ENCODE measurements around the gene NCEH1.
"Not testable (repeated sequence)": the region's sequence is repeated elsewhere in the genome, so short reads cannot be mapped to it uniquely, and the experiment has no call there.

NCEH1 gene

DNA sequence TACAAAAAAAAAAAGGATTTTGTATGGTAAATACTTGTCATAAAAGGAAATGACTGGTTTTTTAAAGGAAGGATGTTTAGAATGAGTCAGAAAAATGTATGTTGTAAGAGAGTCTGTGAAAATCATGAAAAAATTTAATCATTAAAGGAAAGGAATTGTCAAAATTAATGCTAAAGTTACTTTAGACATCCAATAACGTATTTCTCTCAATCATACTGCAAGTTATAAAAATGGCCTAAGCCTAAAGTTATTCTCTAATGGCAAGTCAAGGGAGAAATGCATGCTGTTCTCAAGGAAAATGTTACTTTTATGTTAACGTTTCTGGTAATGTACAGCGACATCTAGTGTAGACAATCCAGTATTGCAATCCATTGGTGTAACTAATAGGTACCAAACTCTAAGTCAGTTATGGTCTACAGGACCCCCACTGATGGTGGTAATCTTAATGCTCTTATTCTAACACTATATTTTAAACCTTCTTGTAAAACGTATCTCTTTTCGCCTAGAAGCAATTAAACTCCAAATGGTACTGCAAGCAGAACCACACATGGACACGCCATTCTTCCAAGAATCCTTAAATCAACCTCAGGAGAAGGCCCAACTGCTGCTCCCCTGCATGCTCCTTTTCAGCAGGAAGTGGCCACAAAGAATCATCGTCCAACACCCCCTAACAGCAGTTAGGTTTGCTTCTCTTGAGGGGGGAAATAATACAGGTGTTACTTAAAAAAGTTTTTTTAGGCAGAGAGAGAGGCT is 35.2 kb downstream of the NCEH1 start:
- peak; percentile 68 for DNase-seq

DNA sequence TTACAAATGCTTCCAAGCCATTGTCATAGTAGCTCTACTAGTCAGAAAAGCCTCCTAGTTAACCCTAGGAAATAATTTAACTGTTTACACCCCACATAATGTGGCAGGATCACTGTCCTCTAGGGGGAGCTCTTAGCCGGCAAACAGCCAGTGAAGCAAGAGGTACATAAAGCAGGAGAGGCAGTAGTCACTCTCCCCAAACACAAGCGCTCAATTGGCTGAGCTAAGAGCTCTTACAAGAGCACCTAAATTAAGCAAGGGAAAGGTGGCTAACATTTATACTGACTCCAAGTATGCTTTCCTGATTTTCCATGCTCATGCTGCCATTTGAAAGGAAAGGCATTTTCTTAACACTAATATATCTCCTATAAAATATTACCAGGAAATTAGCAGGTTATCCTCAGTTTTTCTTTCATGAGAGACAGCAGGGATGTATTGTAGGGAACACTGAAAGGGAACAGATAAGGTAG is 37.6 kb downstream of the NCEH1 start:
- DNase-seq: peak; percentile 78

DNA sequence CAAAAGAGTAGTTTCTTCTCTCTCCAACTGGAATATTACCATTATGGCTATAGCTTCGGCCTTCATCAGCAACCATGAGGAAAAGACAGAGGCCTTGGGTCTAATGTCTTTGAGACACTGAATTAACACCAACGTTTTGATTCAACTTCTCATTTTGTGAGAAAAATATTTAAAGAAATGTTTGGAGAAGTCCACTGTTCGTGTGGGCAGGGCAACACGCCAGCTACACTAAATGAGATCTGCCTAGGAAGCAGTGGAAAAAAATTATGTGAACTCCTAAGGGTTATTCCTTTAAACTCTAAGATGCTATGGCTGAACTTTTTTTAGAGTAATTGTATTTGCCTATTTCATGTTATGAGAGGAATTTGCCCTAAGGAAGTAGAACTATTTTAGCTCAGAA is 41.8 kb downstream of the NCEH1 start:
- DNase-seq: no peak

DNA sequence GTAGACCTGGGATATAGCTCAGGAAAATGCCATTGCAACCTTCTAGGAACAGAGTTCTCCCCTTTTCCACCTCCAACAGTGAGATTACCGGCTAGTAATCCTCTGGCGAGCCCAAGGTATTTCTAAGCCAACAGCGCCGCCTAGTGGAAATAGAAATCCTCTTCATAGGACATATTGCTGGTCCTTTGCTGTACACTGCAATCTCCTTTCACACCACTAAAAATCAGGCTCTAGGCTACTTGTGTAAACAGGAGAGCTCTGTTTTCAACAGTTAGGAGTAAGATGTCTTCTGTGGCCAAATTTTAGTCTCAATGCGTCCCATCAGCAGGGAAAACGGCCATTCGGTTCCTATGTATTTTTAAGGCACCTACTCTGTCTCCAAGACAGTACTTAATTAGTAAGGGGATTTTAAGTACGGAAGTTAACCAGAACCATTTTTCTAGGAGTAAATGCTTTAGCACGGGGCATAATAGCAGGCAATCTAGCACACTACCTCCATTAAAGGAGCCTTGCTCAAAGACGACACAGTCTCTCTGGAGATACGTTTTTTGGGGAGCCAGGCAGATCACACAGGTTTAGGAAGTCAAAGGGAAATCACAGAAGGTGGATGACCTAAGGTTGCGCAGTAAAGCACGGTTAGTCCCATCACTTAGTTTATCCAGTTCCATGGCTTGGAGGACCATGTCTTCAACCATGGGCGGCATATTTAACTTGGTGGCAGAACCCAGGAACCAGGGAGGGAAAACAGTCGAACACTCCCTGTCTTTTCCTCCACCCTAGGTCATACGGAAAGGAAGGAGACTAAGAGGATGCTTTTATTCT is 43.8 kb downstream of the NCEH1 start:
- peak; percentile 82 for DNase-seq

DNA sequence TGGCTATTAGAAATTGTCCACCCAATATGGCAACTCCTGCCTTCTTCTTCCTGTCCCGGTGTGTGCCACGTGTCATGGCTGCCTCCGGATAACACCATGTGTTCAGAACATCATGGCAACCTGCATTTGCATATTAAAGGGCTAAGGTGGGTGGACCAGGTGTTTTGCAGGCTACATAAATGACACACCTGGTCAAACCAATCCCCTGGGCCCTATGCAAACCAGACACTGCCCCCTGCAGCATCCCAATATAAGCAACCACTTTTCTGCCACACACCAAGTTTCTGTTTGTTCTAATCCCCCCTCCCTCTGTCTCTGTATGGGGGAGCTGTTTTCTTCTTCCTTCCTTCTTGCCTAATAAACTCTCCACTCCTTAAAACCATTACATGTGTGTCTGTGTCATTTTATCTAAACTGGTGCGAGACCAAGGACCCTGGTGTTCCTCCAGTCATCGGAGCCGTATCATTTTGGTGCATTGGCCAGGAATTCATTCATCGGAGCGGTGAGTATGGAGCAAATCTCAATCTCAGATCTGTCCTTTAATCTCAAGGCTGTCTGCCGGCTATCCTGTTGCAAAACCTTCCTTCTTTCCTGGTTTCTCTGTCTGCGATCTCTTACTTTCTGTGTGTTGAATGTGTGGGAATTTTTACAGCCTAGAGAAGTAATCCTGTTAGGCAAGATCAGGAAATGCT is 44.5 kb downstream of the NCEH1 start:
- no peak for DNase-seq

DNA sequence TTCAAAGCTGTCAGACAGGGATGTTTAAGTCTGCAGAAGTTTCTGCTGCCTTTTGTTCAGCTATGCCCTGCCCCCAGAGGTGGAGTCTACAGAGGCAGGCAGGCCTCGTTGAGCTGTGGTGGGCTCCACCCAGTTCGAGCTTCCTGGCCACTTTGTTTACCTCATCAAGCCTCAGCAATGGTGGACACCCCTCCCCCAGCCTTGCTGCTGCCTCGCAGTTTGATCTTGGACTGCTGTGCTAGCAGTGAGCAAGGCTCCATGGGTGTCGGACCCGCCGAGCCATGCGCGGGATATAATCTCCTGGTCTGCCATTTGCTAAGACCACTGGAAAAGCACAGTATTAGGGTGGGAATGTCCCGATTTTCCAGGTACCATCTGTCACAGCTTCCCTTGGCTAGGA is 45.4 kb downstream of the NCEH1 start:
- not testable (repeated sequence) for DNase-seq

DNA sequence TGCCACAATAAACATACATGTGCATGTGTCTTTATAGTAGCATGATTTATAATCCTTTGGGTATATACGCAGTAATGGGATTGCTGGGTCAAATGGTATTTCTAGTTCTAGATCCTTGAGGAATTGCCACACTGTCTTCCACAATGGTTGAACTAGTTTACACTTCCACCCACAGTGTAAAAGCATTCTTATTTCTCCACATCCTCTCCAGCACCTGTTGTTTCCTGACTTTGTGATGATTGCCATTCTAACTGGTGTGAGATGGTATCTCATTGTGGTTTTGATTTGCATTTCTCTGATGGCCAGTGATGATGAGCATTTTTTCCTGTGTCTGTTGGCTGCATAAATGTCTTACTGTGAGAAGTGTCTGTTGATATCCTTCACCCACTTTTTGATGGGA is 50.4 kb downstream of the NCEH1 start:
- not testable (repeated sequence) for DNase-seq

DNA sequence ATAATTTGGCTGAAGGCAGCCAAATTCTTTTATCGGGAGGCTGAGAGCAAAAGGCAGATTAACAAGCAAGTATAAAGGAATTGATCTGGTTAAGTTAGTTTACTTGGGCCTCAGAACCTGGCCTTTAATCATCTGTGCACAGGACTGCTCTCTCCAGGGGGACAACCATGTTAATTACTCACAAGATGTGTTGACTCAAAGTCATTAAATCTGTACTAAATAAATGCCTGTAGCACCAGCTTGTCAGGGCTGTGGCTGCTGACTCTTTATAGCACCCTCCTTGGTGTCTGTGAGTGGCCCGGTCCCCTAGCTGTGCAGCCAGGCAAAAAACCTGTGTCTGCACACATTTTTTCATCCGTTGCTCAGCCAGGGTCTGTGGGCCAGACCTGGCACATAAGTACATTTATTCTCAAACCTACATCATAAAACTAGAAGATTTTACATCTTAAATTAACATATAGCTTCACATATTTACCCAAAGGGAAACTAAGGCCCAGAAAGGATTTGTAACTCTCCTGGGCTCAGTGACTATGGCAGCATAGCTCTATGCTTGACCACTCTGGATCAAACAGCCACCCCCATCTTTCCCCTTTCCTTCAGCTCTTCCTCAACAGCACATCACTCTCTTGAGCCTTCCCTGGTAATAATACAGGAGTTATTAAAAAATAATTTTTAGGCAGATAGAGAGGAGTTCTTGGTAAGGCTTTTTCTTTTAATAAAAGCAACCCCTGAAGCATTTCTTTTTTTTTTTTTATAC is 51.4 kb downstream of the NCEH1 start:
- no peak for DNase-seq

DNA sequence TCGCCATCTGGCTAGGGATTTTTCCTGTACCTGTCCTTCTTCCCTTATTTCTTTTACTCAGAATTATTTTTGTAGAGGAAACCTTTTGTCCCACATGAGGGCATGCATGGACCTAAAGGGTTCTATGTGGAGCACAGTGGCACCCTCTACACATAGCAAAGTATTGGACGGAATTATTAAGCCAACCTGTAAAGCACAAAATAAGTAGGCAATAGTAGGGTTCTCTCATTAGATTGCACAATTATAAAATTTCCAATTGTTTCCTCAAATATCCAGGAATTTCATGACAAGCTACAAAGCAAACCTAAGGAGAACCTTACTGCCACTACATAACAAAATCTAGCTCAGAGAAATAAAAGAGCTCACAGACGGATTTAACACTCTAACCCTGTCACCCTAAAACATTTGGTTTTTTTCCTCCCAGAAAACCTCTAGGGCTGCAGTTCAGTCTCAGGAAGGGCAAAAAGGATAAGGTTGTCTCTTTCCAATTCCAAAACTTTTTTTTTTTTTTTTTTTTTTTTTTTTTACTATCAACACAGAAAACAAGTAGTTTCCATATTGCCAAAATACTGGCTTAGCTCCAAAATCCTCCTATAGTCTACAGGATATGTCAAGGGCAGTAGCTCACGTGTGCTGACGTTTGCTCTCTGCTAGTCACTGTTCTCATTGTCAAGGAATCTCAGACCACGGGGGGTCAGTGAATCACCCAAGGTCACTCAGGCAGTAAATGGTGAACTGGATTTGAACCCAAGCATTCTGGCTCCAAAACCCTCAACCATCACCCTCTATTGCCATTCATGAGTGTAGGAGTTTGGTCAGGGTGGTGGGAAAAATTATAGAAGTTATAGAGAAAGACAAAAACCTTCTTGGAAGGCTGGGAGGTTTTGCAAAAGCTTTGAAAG is 52.3 kb downstream of the NCEH1 start:
- peak; percentile 96 for DNase-seq

DNA sequence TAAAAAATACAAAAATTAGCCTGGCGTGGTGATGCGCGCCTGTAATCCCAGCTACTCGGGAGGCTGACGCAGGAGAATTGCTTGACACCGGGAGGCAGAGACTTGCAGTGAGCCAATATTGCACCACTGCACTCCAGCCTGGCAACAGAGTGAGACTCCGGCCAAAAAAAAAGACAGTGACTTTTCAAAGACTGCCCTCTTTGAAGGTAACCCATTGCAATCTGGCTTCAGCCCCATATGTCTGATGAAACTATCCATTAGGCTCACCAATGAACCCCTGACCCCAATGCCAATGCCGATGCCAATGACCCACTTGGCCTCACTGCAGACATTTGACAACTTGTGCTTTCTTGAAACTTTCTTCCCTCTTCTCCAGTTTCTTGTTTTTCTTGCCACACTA is 54.3 kb downstream of the NCEH1 start:
- no peak for DNase-seq

DNA sequence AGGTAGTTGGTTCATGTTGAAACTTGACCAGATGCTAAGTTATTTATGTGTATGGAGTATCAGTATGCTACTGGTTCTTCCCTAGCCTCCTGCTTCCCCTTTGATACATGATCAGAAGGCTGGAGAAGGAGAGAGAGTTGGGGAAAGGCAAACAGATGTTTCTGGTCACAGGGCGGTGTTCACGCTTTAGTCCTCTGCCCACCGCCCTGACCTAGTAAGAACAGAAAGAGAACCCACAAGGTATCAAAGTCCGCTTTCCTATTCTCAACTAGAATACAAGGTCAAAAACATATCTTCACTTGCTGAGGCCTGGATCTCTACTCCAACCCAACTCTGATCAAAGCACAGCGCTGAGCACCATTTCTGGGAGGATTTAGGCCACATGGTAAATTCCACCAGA is 55.5 kb downstream of the NCEH1 start:
- DNase-seq: no peak

DNA sequence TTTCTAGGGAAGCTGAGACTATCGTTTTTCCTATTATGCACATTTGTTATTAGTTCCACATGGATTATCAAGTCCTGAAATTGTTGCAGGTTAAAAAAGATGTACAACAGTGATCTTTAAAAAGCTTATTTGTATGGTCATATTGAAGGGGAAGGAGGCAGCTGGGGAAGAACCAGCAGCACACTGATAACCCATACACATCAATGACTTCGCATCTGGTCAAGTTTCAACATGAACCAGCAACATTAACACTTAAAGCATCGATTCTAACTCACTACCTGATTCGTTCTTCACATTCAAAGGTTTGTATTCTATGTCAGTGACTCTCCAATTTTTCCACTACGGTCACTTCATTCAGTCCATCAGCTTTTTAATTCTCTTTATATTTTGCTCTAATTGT is 56.4 kb downstream of the NCEH1 start:
- no peak for DNase-seq

DNA sequence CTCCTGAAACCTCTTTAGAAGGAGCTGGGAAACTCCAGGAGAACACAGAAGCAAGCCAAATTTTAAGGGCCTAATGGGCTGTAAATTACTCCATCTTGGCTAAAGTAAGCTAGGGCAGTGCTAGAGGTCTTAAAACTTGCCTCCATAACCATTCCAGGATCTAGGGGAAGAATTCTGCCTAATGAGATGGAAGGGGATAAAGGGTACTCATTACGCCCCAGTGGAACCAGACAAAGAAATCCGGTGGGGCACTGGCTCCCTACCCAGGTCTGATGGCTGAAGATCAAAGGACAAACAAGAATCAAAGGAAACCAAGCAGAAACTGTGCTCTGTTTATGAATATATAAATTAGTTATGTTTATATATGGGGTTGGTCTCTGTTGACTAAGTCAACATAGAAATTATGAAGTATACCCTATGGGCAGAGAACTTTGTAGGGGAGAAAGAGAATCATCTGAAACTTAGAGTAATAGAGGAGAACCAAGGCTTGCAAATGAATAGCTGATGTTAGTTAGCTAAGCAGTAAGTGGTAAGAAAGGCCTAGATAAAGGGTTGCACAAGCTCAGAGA is 57.8 kb downstream of the NCEH1 start:
- no peak for DNase-seq

DNA sequence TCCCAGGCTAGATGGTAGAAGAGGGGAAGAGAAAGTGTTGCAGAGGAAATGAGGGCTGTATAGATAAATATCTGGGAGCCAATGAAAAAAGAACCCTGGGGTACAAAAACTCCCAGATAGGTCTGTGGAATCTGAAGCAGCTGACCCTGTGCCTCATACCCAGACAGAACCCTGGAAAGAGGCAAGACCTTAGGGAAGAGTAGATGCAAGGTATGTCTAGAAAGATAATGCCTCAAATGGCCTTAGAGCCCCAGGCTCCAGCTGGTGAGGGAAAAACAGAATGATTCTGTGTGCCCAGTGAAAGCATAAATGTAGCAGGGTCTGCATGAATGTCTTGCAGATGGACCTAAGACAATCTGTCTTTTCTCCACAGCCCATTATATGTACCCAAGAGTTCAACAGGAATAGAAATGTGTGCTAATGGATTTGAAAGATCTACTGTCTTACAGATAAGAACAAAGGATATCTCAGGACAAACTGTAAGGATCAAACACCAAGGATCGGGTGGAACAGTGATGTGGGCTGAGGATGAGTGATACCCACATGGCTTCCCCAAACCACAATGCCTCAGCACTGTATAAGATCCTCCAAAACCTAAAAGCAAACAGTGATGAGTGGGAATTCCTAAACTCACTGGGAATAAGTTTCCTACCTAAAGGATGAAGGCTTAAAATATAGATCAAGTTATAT is 58.8 kb downstream of the NCEH1 start:
- no peak for DNase-seq

DNA sequence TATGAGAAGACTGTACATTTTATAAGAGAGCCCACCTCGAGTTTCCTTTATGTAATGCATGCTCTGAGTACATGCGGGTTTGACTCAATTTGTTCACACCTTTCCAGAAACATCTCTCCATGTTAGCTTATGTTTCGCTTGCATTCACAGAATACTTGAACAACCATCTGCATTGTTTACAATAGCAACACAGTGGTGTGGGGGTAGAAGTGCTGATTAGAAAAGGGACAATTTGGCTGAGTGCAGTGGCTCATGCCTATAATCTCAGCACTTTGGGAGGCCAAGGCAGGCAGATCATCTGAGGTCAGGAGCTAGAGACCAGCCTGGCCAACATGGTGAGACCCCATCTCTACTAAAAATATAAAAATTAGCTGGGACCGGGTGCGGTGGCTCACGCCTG is 60.9 kb downstream of the NCEH1 start:
- DNase-seq: no peak

DNA sequence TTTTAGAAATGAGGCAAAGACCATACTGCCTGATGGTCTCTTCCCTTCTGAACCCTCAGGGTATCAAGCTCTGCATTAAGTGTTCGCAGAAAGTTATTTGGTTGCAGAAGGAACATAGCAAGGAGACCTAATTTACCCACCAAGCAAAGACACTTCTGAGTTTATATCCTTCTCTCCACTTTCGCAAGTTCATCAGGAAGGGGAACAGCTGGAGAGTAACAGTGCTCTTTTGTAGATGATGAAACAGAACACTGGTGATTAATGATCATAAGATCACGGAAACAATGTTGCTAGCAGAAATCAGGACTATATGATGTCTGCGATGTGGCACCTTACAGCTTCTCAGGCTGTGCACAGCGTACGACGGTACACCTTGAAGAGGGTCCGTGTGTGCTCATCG is 62.1 kb downstream of the NCEH1 start:
- DNase-seq: no peak

DNA sequence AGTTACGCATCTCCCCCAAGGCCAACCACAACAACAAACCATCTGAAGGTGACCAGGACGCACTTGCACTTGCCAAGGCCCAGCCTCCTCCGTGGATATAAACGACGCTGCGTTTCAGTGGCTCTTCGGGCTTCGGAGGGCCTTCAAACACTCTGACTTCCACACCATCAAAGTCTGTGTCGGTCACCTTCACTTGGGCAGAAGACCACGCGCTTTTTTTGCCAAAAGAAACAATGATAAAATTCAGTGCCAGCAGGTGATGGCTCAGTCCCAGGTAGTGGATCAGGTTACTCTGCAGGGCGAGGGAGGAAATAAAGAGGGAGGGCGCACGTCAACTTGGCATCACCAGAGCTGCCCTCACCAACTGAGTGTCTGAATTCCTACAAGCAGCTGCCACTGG is 63.0 kb downstream of the NCEH1 start:
- DNase-seq: no peak

DNA sequence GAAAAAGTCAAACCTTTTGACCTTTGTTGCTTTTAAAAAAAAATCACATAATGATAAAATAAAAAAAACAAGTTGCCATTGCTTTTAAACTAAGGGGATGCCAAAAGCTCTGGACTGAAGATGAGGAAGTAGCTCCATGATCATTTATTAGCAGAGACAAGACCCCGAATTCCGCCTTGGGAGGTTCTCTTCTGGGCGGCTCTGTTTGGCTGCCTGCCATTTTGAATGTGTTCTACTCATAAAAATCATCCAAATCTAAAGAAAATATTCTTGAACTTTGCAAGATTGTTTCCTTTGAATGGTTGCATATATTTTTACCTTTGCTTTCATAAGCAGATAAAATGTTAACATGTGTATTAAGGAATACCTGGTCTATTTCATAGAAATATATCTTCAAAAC is 63.8 kb downstream of the NCEH1 start:
- no peak for DNase-seq

DNA sequence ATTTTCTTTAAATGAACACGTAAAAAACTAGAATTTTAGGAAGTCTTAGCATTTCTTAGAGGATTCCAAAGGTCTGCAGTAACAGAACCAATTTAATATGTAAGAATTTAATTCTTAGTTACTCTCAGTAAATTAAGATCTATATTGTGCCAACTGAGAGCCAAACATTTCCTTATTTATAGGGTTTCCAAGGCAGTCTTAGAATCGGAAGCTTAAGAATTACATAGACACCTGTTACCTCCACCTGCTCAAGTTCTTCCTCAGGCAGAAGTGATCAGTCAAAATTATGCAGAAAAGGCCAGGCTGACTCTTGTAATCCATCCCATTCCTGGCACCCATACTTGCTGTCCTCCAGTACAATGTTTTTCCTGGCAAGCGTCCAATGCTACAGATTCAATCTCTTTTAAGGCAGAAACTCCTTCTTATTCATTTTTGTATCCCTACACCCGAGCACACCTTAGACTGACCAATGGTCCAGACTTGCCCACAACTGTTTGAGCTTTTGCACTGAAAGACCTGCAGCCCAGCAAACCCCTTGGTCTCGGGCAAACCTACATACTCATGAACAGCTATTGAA is 64.3 kb downstream of the NCEH1 start:
- peak; percentile 62 for DNase-seq

DNA sequence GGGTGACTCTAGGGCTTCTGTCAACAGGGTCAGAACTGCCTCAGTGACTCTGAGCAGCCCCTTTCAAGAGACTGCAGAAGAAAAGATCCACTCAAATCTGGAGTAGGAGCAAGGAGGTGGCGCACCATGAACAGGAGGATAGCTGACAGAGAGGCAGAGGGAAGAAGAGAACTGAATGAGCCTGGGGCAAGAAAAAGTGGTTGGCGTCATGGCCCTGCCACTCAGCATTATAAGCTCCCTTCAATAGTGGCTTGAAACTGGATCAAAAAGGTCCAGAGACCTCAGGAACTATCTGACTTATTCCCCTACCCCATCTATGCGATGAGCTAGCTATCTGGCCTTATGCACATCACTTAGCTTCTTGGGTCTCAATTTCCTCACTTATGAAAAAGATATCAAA is 66.6 kb downstream of the NCEH1 start:
- DNase-seq: no peak

All from fibroblast of skin of scalp (primary cell).